ENCODE data around the gene ZFYVE21. TPM values are rescaled to one million over a fixed set of nuclear protein-coding genes. Genes with fewer than 3 reads are reported as not detected.

Gene ZFYVE21
- total and polyA plus RNA-seq, 2 donors (not counting 1 experiment from before 2014, with no cell fraction given) = 84.9 to 94.5 TPM

- H3K36me3 ChIP-seq (ENCODE audit: control insufficient read depth, insufficient read depth, low read length) = no peaks in the 10 kb centered on the region
- no peaks in the 10 kb centered on the region for H3K4me1 ChIP-seq (ENCODE audit: control insufficient read depth, extremely low read depth, insufficient read depth, low read length)
- no peaks in the 10 kb centered on the region for H4K20me1 ChIP-seq (ENCODE audit: control insufficient read depth, extremely low read depth, insufficient read depth, low read length)
- H3K4me3 ChIP-seq (replicated peaks in 1 of 4; ENCODE audit: control extremely low read depth in 1 of 4, insufficient read depth in 1 of 4, low read depth in 3 of 4, low read length in 4 of 4) = no peak overlapping the region
- TF ChIP-seq EZH2 (IDR thresholded peaks at IDR 0.05; ENCODE audit: low read length, missing control alignments) (no peak), CTCF (conservative IDR thresholded peaks at IDR 0.05 in 1 of 2, IDR thresholded peaks at IDR 0.05 in 1 of 2; ENCODE audit: low read depth in 1 of 2, low read length in 2 of 2) (no peak)
- H3K27ac ChIP-seq (ENCODE audit: insufficient read depth, low read length) = no peak overlapping the region
- no peak overlapping the region for H2AFZ ChIP-seq (ENCODE audit: low read length)
- no peaks in the 10 kb centered on the region for H3K27me3 ChIP-seq (ENCODE audit: control insufficient read depth, insufficient read depth, low read length)
- H3K4me2 ChIP-seq (ENCODE audit: extremely low read depth, insufficient read depth, low read length) = no peak overlapping the region
- no peak overlapping the region for H3K9ac ChIP-seq (ENCODE audit: insufficient read depth, low read length)
- H3K9me3 ChIP-seq (ENCODE audit: control insufficient read depth, insufficient read depth, low read depth, low read length) = no peaks in the 10 kb centered on the region
- DNase-seq (ENCODE audit: low read depth in 2 of 2) = no peak
- H3K79me2 ChIP-seq (ENCODE audit: control insufficient read depth, insufficient read depth, low read length) = no peaks in the 10 kb centered on the region
These were observed 32.9 kb downstream of the ZFYVE21 start for GRCh38 chr14:103748534-103748857.

DNA sequence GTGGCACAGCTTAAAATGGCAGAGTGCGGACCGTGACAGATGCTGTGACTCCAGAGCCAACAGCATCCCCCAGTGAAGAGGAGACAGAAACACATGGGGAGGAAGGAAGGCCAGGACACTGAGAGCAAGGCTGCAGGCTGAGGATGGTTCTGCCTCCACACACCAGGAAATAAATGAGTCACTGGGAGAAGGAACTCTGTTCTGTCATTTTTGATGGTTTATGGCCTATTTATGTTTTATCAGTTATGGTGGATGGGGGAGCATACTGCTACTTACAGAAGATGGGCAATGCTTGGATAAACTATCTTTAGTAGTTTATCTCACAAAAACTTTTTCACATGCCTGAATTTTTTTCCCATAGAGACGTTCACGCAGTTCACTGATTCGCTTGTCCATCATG lies 33.8 kb downstream of the ZFYVE21 start:
- Histone ChIP-seq H3K36me3 (ENCODE audit: control insufficient read depth, insufficient read depth, low read length) (no peaks in the 10 kb centered on the region), H3K9ac (ENCODE audit: insufficient read depth, low read length) (no peak overlapping the region), H3K27me3 (ENCODE audit: control insufficient read depth, insufficient read depth, low read length) (no peaks in the 10 kb centered on the region), H3K79me2 (ENCODE audit: control insufficient read depth, insufficient read depth, low read length) (no peaks in the 10 kb centered on the region), H3K9me3 (ENCODE audit: control insufficient read depth, insufficient read depth, low read depth, low read length) (no peaks in the 10 kb centered on the region), H3K4me2 (ENCODE audit: extremely low read depth, insufficient read depth, low read length) (no peak overlapping the region), H3K27ac (ENCODE audit: insufficient read depth, low read length) (no peak overlapping the region), H3K4me3 (replicated peaks in 1 of 4; ENCODE audit: control extremely low read depth in 1 of 4, insufficient read depth in 1 of 4, low read depth in 3 of 4, low read length in 4 of 4) (no peak overlapping the region), H2AFZ (ENCODE audit: low read length) (no peak overlapping the region), H3K4me1 (ENCODE audit: control insufficient read depth, extremely low read depth, insufficient read depth, low read length) (no peaks in the 10 kb centered on the region), H4K20me1 (ENCODE audit: control insufficient read depth, extremely low read depth, insufficient read depth, low read length) (no peaks in the 10 kb centered on the region)
- DNase-seq (ENCODE audit: low read depth in 2 of 2) = no peak
- no peak for TF ChIP-seq CTCF (conservative IDR thresholded peaks at IDR 0.05 in 1 of 2, IDR thresholded peaks at IDR 0.05 in 1 of 2; ENCODE audit: low read depth in 1 of 2, low read length in 2 of 2)
- no peak for TF ChIP-seq EZH2 (IDR thresholded peaks at IDR 0.05; ENCODE audit: low read length, missing control alignments)

DNA sequence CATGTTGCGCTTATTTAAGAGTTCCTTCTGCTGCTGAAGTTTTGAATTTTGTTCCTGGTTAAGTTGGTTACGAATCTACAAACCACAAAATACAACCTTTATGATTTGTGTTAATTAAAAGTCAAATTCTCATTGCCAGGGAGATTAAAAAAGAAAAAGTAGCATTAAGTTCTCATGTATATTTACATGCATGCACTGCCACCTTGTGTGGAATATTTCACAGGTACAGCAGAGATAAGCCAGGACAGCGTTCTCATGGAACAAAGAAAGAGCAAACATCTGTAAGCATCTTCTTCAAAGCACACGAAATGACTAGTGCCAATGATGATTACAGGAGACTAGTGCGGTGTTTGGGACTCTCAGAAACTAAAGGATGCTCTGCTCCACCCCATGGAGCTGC lies 34.2 kb downstream of the ZFYVE21 start:
- no peaks in the 10 kb centered on the region for H3K79me2 ChIP-seq (ENCODE audit: control insufficient read depth, insufficient read depth, low read length)
- H3K4me1 ChIP-seq (ENCODE audit: control insufficient read depth, extremely low read depth, insufficient read depth, low read length) = no peaks in the 10 kb centered on the region
- H3K9me3 ChIP-seq (ENCODE audit: control insufficient read depth, insufficient read depth, low read depth, low read length) = no peaks in the 10 kb centered on the region
- H3K27ac ChIP-seq (ENCODE audit: insufficient read depth, low read length) = no peak overlapping the region
- H4K20me1 ChIP-seq (ENCODE audit: control insufficient read depth, extremely low read depth, insufficient read depth, low read length) = no peaks in the 10 kb centered on the region
- no peak overlapping the region for H3K4me3 ChIP-seq (replicated peaks in 1 of 4; ENCODE audit: control extremely low read depth in 1 of 4, insufficient read depth in 1 of 4, low read depth in 3 of 4, low read length in 4 of 4)
- no peak overlapping the region for H3K4me2 ChIP-seq (ENCODE audit: extremely low read depth, insufficient read depth, low read length)
- H3K36me3 ChIP-seq (ENCODE audit: control insufficient read depth, insufficient read depth, low read length) = no peaks in the 10 kb centered on the region
- H3K27me3 ChIP-seq (ENCODE audit: control insufficient read depth, insufficient read depth, low read length) = no peaks in the 10 kb centered on the region
- no peak overlapping the region for H2AFZ ChIP-seq (ENCODE audit: low read length)
- TF ChIP-seq EZH2 (IDR thresholded peaks at IDR 0.05; ENCODE audit: low read length, missing control alignments) (no peak), CTCF (conservative IDR thresholded peaks at IDR 0.05 in 1 of 2, IDR thresholded peaks at IDR 0.05 in 1 of 2; ENCODE audit: low read depth in 1 of 2, low read length in 2 of 2) (no peak)
- DNase-seq (ENCODE audit: low read depth in 2 of 2) = no peak
- no peak overlapping the region for H3K9ac ChIP-seq (ENCODE audit: insufficient read depth, low read length)

All from fibroblast of lung (primary cell).